ENCODE data around the gene MYH11.
"Not testable (repeated sequence)": the region's sequence is repeated elsewhere in the genome, so short reads cannot be mapped to it uniquely, and the experiment has no call there.

MYH11 gene

GRCh38 chr16:15665107-15665506 is 191.7 kb downstream of the MYH11 start:
- TF ChIP-seq FOXK2 (IDR thresholded peaks at IDR 0.05) = no peak
- TF ChIP-seq L3MBTL2 (conservative IDR thresholded peaks at IDR 0.05) = no peak
- no peak for TF ChIP-seq ELF4 (IDR thresholded peaks at IDR 0.05)
- no peak for TF ChIP-seq NFRKB (IDR thresholded peaks at IDR 0.05)
- no peak for TF ChIP-seq FOXA1 (IDR thresholded peaks at IDR 0.05)
- TF ChIP-seq HDGF (IDR thresholded peaks at IDR 0.05; ENCODE audit: borderline replicate concordance) = no peak
- TF ChIP-seq PKNOX1 (IDR thresholded peaks at IDR 0.05) = no peak
- no peak for TF ChIP-seq BHLHE40 (IDR thresholded peaks at IDR 0.05; ENCODE audit: borderline replicate concordance)
- no peak for TF ChIP-seq CTBP1 (IDR thresholded peaks at IDR 0.05; ENCODE audit: borderline replicate concordance)
- TF ChIP-seq SUZ12 (IDR thresholded peaks at IDR 0.05) = no peak
- TF ChIP-seq ARNT (IDR thresholded peaks at IDR 0.05) = no peak
- ChIA-PET POLR2A (interaction anchor here (0.9 kb wide), 1 partner anchor 21 kb away, joined by 3 read pairs; no protein-coding TSS in a partner anchor), CTCF (interaction anchor here (0.7 kb wide), 1 partner anchor 20 kb away, joined by 3 read pairs; no protein-coding TSS in a partner anchor)
- no peak for DNase-seq (ENCODE audit: extremely low spot score)

- ChIA-PET POLR2A (interaction anchor here (1.2 kb wide), 1 partner anchor 9 kb away, joined by 3 read pairs; no protein-coding TSS in a partner anchor), CTCF (no interaction called here)
- TF ChIP-seq L3MBTL2 (conservative IDR thresholded peaks at IDR 0.05) = no peak
- TF ChIP-seq ELF4 (IDR thresholded peaks at IDR 0.05) = no peak
- no peak for TF ChIP-seq SUZ12 (IDR thresholded peaks at IDR 0.05)
- TF ChIP-seq NFRKB (IDR thresholded peaks at IDR 0.05) = no peak
- no peak for TF ChIP-seq CTBP1 (IDR thresholded peaks at IDR 0.05; ENCODE audit: borderline replicate concordance)
- no peak for TF ChIP-seq ZNF384 (IDR thresholded peaks at IDR 0.05)
- TF ChIP-seq LEF1 (IDR thresholded peaks at IDR 0.05; ENCODE audit: borderline replicate concordance) = no peak
- no peak for TF ChIP-seq PKNOX1 (IDR thresholded peaks at IDR 0.05)
- no peak for TF ChIP-seq BHLHE40 (IDR thresholded peaks at IDR 0.05; ENCODE audit: borderline replicate concordance)
- no peak for TF ChIP-seq SP1 (IDR thresholded peaks at IDR 0.05)
- TF ChIP-seq FOXM1 (IDR thresholded peaks at IDR 0.05; ENCODE audit: borderline replicate concordance) = no peak
- no peak for TF ChIP-seq ARNT (IDR thresholded peaks at IDR 0.05)
- no peak for TF ChIP-seq FOXK2 (IDR thresholded peaks at IDR 0.05)
- TF ChIP-seq TARDBP (IDR thresholded peaks at IDR 0.05) = no peak
- TF ChIP-seq FOXA1 (IDR thresholded peaks at IDR 0.05) = no peak
- TF ChIP-seq HDGF (IDR thresholded peaks at IDR 0.05; ENCODE audit: borderline replicate concordance) = no peak
- DNase-seq (ENCODE audit: extremely low spot score) = no peak
Measured at GRCh38 chr16:15660203-15660601, 196.6 kb downstream of the MYH11 start.

- DNase-seq (ENCODE audit: extremely low spot score) = no peak
- ChIA-PET POLR2A (interaction anchor here (0.6 kb wide), 1 partner anchor 16 kb away, joined by 3 read pairs; the partner anchor contains the start of gene MARF1), CTCF (no interaction called here)
- no peak for TF ChIP-seq TARDBP (IDR thresholded peaks at IDR 0.05)
Measured at GRCh38 chr16:15658556-15658955, 198.3 kb downstream of the MYH11 start.

GRCh38 chr16:15658149-15658548 is 198.7 kb downstream of the MYH11 start:
- CTCF ChIA-PET = no interaction called here
- no peak for DNase-seq (ENCODE audit: extremely low spot score)
- POLR2A ChIA-PET = interaction anchor here (0.6 kb wide), 1 partner anchor 15 kb away, joined by 3 read pairs; the partner anchor contains the start of gene MARF1
- TF ChIP-seq FOXA1 (IDR thresholded peaks at IDR 0.05) (no peak), TARDBP (IDR thresholded peaks at IDR 0.05) (no peak), HDGF (IDR thresholded peaks at IDR 0.05; ENCODE audit: borderline replicate concordance) (no peak), LEF1 (IDR thresholded peaks at IDR 0.05; ENCODE audit: borderline replicate concordance) (no peak), SUZ12 (IDR thresholded peaks at IDR 0.05) (no peak), CTBP1 (IDR thresholded peaks at IDR 0.05; ENCODE audit: borderline replicate concordance) (no peak), FOXK2 (IDR thresholded peaks at IDR 0.05) (no peak), ARNT (IDR thresholded peaks at IDR 0.05) (no peak), ZNF384 (IDR thresholded peaks at IDR 0.05) (no peak), PKNOX1 (IDR thresholded peaks at IDR 0.05) (no peak), FOXM1 (IDR thresholded peaks at IDR 0.05; ENCODE audit: borderline replicate concordance) (no peak), SP1 (IDR thresholded peaks at IDR 0.05) (no peak), ELF4 (IDR thresholded peaks at IDR 0.05) (no peak), L3MBTL2 (conservative IDR thresholded peaks at IDR 0.05) (no peak)

- DNase-seq (ENCODE audit: extremely low spot score); POLR2A ChIA-PET; CTCF ChIA-PET: not testable (repeated sequence)
Measured at GRCh38 chr16:15655561-15655960, 201.3 kb downstream of the MYH11 start.

GRCh38 chr16:15654591-15654990 is 202.2 kb downstream of the MYH11 start:
- no peak for TF ChIP-seq ELF4 (IDR thresholded peaks at IDR 0.05)
- TF ChIP-seq PKNOX1 (IDR thresholded peaks at IDR 0.05) = no peak
- TF ChIP-seq HDGF (IDR thresholded peaks at IDR 0.05; ENCODE audit: borderline replicate concordance) = no peak
- TF ChIP-seq LEF1 (IDR thresholded peaks at IDR 0.05; ENCODE audit: borderline replicate concordance) = no peak
- no peak for TF ChIP-seq ZNF384 (IDR thresholded peaks at IDR 0.05)
- TF ChIP-seq SUZ12 (IDR thresholded peaks at IDR 0.05) = no peak
- TF ChIP-seq TARDBP (IDR thresholded peaks at IDR 0.05) = no peak
- no peak for TF ChIP-seq NFRKB (IDR thresholded peaks at IDR 0.05)
- TF ChIP-seq FOXA1 (IDR thresholded peaks at IDR 0.05) = no peak
- no peak for TF ChIP-seq L3MBTL2 (conservative IDR thresholded peaks at IDR 0.05)
- TF ChIP-seq FOXK2 (IDR thresholded peaks at IDR 0.05) = no peak
- TF ChIP-seq CTBP1 (IDR thresholded peaks at IDR 0.05; ENCODE audit: borderline replicate concordance) = no peak
- no peak for TF ChIP-seq SP1 (IDR thresholded peaks at IDR 0.05)
- TF ChIP-seq FOXM1 (IDR thresholded peaks at IDR 0.05; ENCODE audit: borderline replicate concordance) = no peak
- TF ChIP-seq BHLHE40 (IDR thresholded peaks at IDR 0.05; ENCODE audit: borderline replicate concordance) = no peak
- no peak for TF ChIP-seq ARNT (IDR thresholded peaks at IDR 0.05)
- no peak for DNase-seq (ENCODE audit: extremely low spot score)
- CTCF ChIA-PET = no interaction called here
- POLR2A ChIA-PET = no interaction called here

Measured in HEK293T (cell line).